H9 (cell line): Measurements from ENCODE around the gene PXT1. TPM values are rescaled to one million over a fixed set of nuclear protein-coding genes. Genes with fewer than 3 reads are reported as not detected.

Experiments
- DNase-seq: peaks from one replicate; pipeline ENCODE4 v3.0.0-alpha.2; 2017
- H2AFZ ChIP-seq: one replicate; pipeline ENCODE4 v1.6.1; 2013; ENCODE audit warnings: mild to moderate bottlenecking, low read length, control low read depth, moderate library complexity
- H2AK5ac ChIP-seq: 2 replicates; pipeline ENCODE4 v1.6.1; 2013; ENCODE audit warnings: low read length, control low read depth, mixed read lengths; ENCODE audit not compliant: insufficient read length
- H2BK120ac ChIP-seq: one replicate; pipeline ENCODE4 v1.6.1; 2013; ENCODE audit warnings: low read depth, mild to moderate bottlenecking, low read length, control low read depth, inconsistent platforms; ENCODE audit not compliant: poor library complexity, severe bottlenecking
- H2BK12ac ChIP-seq: 2 replicates; pipeline ENCODE4 v1.6.1; 2013; ENCODE audit warnings: low read length, control low read depth, mixed read lengths, low read depth; ENCODE audit not compliant: insufficient read length
- H2BK15ac ChIP-seq: 2 replicates; pipeline ENCODE4 v1.6.1; 2013; ENCODE audit warnings: low read depth, low read length, control low read depth
- H2BK20ac ChIP-seq: one replicate; pipeline ENCODE4 v1.6.1; 2013; ENCODE audit warnings: low read depth, mild to moderate bottlenecking, low read length, control low read depth, inconsistent platforms; ENCODE audit not compliant: poor library complexity, severe bottlenecking
- H2BK5ac ChIP-seq: 2 replicates; pipeline ENCODE4 v1.6.1; 2013; ENCODE audit warnings: low read length, control low read depth, mixed read lengths; ENCODE audit not compliant: insufficient read length
- H3K14ac ChIP-seq: 2 replicates; pipeline ENCODE4 v1.6.1; 2013; ENCODE audit warnings: low read length, control low read depth; ENCODE audit not compliant: insufficient read depth
- H3K18ac ChIP-seq: 2 replicates; pipeline ENCODE4 v1.6.1; 2013; ENCODE audit warnings: low read depth, mild to moderate bottlenecking, mixed read lengths, low read length, control low read depth; ENCODE audit not compliant: insufficient read length
- H3K23ac ChIP-seq: 2 replicates; pipeline ENCODE4 v1.6.1; 2013; ENCODE audit warnings: low read length, control low read depth, mixed read lengths, low read depth; ENCODE audit not compliant: insufficient read length
- H3K23me2 ChIP-seq: 2 replicates; pipeline ENCODE4 v1.6.1; 2013; ENCODE audit warnings: low read depth, mild to moderate bottlenecking, mixed read lengths, low read length, control low read depth; ENCODE audit not compliant: insufficient read length, poor library complexity, severe bottlenecking
- H3K27ac ChIP-seq: 2 replicates; pipeline ENCODE4 v1.5.1; 2013; ENCODE audit warnings: low read length, control low read depth, mixed read lengths, low read depth; ENCODE audit not compliant: insufficient read length
- H3K27me3 ChIP-seq: 2 replicates; pipeline ENCODE4 v1.6.1; 2013; ENCODE audit warnings: low read length, control low read depth, inconsistent platforms; ENCODE audit not compliant: insufficient read depth
- H3K4ac ChIP-seq: 2 replicates; pipeline ENCODE4 v1.6.1; 2013; ENCODE audit warnings: low read depth, mild to moderate bottlenecking, control low read depth, inconsistent platforms, low read length, moderate library complexity
- H3K4me1 ChIP-seq: 2 replicates; pipeline ENCODE4 v1.6.1; 2013; ENCODE audit warnings: low read length, control low read depth, inconsistent platforms; ENCODE audit not compliant: insufficient read depth
- H3K4me2 ChIP-seq: 2 replicates; pipeline ENCODE4 v1.6.1; 2013; ENCODE audit warnings: low read length, control low read depth, mixed read lengths; ENCODE audit not compliant: insufficient read length, insufficient read depth
- H3K56ac ChIP-seq: 2 replicates; pipeline ENCODE4 v1.6.1; 2013; ENCODE audit warnings: low read depth, mild to moderate bottlenecking, mixed read lengths, low read length, control low read depth; ENCODE audit not compliant: insufficient read length
- H3K79me1 ChIP-seq: 2 replicates; pipeline ENCODE4 v1.6.1; 2013; ENCODE audit warnings: low read depth, mild to moderate bottlenecking, moderate library complexity, low read length, control low read depth, inconsistent platforms; ENCODE audit not compliant: insufficient read depth, poor library complexity, severe bottlenecking
- H3K79me2 ChIP-seq: 2 replicates; pipeline ENCODE4 v1.6.1; 2013; ENCODE audit warnings: low read length, control low read depth, inconsistent platforms; ENCODE audit not compliant: insufficient read depth
- H3K9ac ChIP-seq: 2 replicates; pipeline ENCODE4 v1.6.1; 2013; ENCODE audit warnings: low read length, control low read depth, mixed read lengths; ENCODE audit not compliant: insufficient read length; ENCODE audit errors: extremely low read depth
- H3K9me3 ChIP-seq: one replicate; pipeline ENCODE4 v1.6.1; 2013; ENCODE audit warnings: low read depth, low read length, inconsistent platforms; ENCODE audit not compliant: control insufficient read depth
- H3T11ph ChIP-seq: one replicate; pipeline ENCODE4 v1.6.1; 2013; ENCODE audit warnings: mild to moderate bottlenecking, low read length, control low read depth, inconsistent platforms
- H4K20me1 ChIP-seq: one replicate; pipeline ENCODE4 v1.6.1; 2013; ENCODE audit not compliant: control insufficient read depth, insufficient read length, insufficient read depth
- H4K5ac ChIP-seq: 2 replicates; pipeline ENCODE4 v1.6.1; 2013; ENCODE audit warnings: low read depth, mild to moderate bottlenecking, mixed read lengths, low read length, control low read depth; ENCODE audit not compliant: insufficient read length
- H4K8ac ChIP-seq: replicated peaks from 2 replicates; pipeline ENCODE4 v1.6.1; 2013; ENCODE audit warnings: low read length, control low read depth, mixed read lengths, low read depth; ENCODE audit not compliant: insufficient read length
- H4K91ac ChIP-seq: 2 replicates; pipeline ENCODE4 v1.6.1; 2013; ENCODE audit warnings: low read depth, mild to moderate bottlenecking, moderate library complexity, mixed read lengths, low read length, control low read depth; ENCODE audit not compliant: insufficient read length
- H3K27ac Mint-ChIP-seq, 3 experiments: 2 replicates in 2 of 3; 3 replicates in 1 of 3; pipeline ENCODE4 v1.8.0; 2020 to 2021; ENCODE audit warnings: mixed read lengths in 3 of 3, mild to moderate bottlenecking in 1 of 3, moderate library complexity in 1 of 3
- H3K27me3 Mint-ChIP-seq: 2 replicates; pipeline ENCODE4 v1.8.0; 2021; ENCODE audit warnings: low read depth, mild to moderate bottlenecking, moderate library complexity, mixed read lengths
- H3K36me3 Mint-ChIP-seq, 3 experiments: 2 replicates in 2 of 3; 3 replicates in 1 of 3; pipeline ENCODE4 v1.8.0; 2020 to 2021; ENCODE audit warnings: low read depth in 3 of 3, mixed read lengths in 3 of 3; ENCODE audit not compliant: insufficient read depth in 1 of 3
- H3K4me1 Mint-ChIP-seq, 2 experiments: 2 replicates each; pipeline ENCODE4 v1.8.0; 2020; ENCODE audit warnings: mixed read lengths in 2 of 2
- H3K4me3 Mint-ChIP-seq, 2 experiments: 2 replicates in 1 of 2; 3 replicates in 1 of 2; pipeline ENCODE4 v1.8.0; 2020 to 2021; ENCODE audit warnings: mild to moderate bottlenecking in 2 of 2, mixed read lengths in 2 of 2, moderate library complexity in 1 of 2
- H3K9me3 Mint-ChIP-seq, 2 experiments: 2 replicates in 1 of 2; 3 replicates in 1 of 2; pipeline ENCODE4 v1.8.0; 2020; ENCODE audit warnings: mild to moderate bottlenecking in 2 of 2, mixed read lengths in 2 of 2, moderate library complexity in 1 of 2
- CTCF ChIP-seq: fragments of 200-600 bp; sonication (generic); conservative IDR thresholded peaks from 3 replicates; pipeline ENCODE4 v1.8.0; 2021; ENCODE audit warnings: antibody characterized with exemption, mild to moderate bottlenecking
- WGBS: extraction: QIAGEN DNeasy Blood & Tissue Kit; methylation state at CpG from one replicate; pipeline ENCODE4 v1.1.7; 2013; ENCODE audit warnings: missing lambda C conversion rate, low lambda C conversion rate, mixed read lengths; ENCODE audit not compliant: insufficient read length; ENCODE audit errors: extremely low coverage; 5-methylcytosine and 5-hydroxymethylcytosine counted together
- total RNA-seq: library from RNA; stranded (reverse); gene quantifications from 2 replicates; pipeline ENCODE4 v1.2.1, GENCODE V29; 2021

The PXT1 gene
- total RNA-seq, 1 experiment from 2014 or later: not detected

GRCh38 chr6:36352477-36353157, 90.0 kb downstream of the PXT1 start:
- Mint-ChIP-seq H3K36me3 (peaks cover 0 to 2% (median 0%) of the 10 kb centered on the region in 3 experiments; a peak in 2 of 7 replicates), H3K4me1 (no peaks in the 10 kb centered on the region), H3K27ac (no peak overlapping the region), H3K9me3 (peaks cover 2 to 3% of the 10 kb centered on the region in 2 experiments; a peak in 2 of 5 replicates), H3K4me3 (no peak overlapping the region), H3K27me3 (peaks cover 4% of the 10 kb centered on the region)
- Histone ChIP-seq H3K23ac (no peak overlapping the region), H2BK12ac (no peak overlapping the region), H3K4me2 (no peak overlapping the region), H4K20me1 (no peaks in the 10 kb centered on the region), H4K8ac (no peak overlapping the region), H4K91ac (no peak overlapping the region), H3K79me2 (no peaks in the 10 kb centered on the region), H3T11ph (no peak overlapping the region), H3K79me1 (no peaks in the 10 kb centered on the region), H3K27me3 (no peaks in the 10 kb centered on the region), H3K18ac (no peak overlapping the region), H3K14ac (no peak overlapping the region), H3K4me1 (no peaks in the 10 kb centered on the region), H3K23me2 (no peaks in the 10 kb centered on the region), H3K9me3 (no peaks in the 10 kb centered on the region), H2BK120ac (no peak overlapping the region), H4K5ac (no peak overlapping the region), H2AK5ac (no peak overlapping the region), H2BK5ac (no peak overlapping the region), H3K27ac (no peak overlapping the region), H2AFZ (no peak overlapping the region), H3K4ac (no peak overlapping the region), H2BK20ac (no peak overlapping the region), H3K56ac (no peak overlapping the region), H2BK15ac (no peak overlapping the region), H3K9ac (no peak overlapping the region)
- DNase-seq: no peak
- no CpG with 5 or more reads among the region's 8 CpGs for WGBS
- no peak for TF ChIP-seq CTCF
